GM18868 (cell line): ENCODE measurements around the gene XXYLT1.

ENCODE experiments used
- ATAC-seq: cut with Tn5 transposase; IDR thresholded peaks from one replicate; pipeline ENCODE4 v1.9.1; 2021; ENCODE audit warnings: mild to moderate bottlenecking, moderate library complexity; ENCODE audit not compliant: unreplicated experiment

Gene XXYLT1

DNA sequence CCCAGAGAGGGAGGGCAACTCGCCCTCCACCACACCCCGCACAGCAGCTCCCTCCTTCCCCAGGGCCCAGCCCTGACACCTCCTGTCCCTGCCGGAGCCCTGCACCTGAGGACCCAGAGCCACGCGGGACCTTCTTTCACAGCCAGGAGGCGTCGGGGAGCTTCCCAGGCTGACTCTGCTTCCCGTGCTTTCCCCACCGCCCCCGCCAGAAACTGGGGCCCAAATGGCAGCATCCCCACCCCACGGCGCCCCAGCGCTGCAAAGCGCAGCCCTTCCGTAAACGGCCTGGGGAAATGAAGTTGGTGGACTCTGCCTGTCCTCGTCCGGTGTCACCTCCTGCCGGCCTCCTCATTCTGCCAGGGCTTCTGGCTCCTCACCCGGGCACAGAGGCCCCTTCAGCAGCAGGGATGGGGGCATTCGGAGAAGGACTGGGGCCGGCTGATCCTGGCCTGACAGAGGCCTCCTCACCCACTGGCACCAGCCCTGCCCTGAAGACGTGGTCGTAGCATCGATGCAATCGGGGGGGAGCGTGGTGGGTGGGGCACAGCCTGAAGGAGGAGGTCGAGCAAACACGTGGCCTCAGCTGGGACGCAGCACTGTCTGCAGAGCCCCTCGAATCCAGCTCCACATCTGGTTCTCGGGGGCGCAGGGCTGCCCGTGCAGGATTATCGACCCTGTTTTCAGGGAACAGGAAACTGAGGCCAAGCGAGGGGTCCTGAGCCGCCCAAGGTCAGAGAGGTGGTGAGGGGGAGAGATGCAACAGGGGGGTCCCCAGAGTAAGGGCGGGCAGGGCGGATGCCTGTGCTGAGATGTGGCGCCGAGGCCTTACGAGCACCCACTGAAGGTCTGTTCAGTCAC lies 235.4 kb downstream of the XXYLT1 start:
- ATAC-seq: no peak

DNA sequence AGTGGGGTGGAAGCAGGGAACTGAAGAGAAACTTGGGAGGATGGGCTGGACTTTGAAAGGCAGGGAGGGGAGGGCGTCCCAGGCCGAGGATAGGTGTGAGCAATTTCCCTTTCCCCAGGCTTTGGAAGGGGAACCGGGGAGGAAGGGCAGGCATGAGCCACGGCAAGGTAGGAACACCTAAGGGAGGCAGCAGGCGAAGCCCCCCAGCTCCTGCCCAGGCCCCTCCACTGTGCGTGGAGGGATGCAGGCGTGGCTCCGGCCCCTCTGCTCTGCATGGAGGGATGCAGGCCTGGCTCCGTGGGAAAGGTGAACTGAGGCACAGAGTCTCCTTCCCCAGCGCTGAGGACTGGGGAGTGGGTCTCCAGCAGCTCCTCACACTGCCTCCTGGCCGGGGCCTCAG lies 236.4 kb downstream of the XXYLT1 start:
- no peak for ATAC-seq

DNA sequence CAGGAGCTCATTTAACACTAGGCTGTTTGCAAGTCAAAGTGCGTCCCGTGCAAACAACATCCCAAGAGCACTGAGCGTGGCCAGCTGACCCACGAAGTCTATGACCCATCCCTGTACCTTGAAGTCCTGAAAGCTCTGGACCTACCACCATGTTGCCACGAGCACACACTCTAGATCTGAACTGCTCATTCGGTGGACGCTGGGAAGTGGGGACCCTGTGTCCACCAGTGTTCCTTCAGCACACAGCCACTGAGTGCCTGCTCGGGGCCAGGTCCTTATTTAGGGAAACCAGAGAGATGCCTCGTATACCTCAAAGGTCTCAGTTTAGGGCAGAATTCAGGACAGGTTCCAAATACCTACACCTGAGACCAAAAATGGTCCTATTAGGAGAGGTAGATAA lies 236.9 kb downstream of the XXYLT1 start:
- ATAC-seq: no peak

DNA sequence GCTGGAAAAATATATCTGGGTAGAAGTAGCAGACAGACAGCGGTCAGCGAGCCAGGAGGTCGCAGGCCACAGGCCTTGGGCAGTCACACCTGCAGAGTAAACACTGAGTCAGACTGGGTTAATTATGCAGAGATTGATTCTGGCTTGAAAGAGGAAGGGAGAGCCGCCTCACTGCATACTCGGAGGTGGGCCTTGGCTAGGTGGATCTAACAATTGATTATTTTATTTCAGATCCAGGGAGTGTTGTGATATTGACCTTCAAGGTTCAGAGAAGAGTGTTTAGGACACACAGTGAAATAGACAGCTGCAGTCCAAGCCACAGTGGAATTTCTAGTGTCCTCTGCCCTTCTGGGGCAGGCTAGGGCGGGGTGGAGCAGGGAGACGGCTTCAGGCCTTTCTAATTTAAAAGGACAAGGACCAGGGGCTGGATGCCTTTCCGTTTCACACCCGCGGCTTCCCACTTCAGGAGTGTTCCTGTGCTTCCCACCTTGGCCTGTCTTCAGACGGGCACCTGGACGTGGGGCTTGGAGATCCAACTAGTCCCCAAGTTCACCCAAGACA lies 237.3 kb downstream of the XXYLT1 start:
- ATAC-seq: no peak

DNA sequence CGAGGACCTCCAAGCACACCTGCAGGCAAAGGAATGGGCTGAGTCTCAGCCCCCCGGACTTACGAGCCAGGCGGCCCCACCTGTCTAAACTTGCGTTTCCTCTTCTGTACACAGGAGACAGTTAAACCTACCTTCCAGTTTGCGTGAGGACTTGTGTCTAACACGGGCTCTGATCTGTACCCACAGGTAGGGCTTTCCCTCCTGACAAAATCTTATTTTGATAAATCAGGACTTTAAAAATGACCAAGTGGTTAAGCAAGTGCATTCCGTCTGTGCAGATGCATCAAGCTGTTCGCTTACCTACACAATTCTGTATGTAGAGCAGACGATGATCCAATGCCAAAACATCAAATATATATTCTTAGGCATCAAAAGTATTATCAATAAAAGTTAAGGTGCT lies 238.0 kb downstream of the XXYLT1 start:
- ATAC-seq: no peak

DNA sequence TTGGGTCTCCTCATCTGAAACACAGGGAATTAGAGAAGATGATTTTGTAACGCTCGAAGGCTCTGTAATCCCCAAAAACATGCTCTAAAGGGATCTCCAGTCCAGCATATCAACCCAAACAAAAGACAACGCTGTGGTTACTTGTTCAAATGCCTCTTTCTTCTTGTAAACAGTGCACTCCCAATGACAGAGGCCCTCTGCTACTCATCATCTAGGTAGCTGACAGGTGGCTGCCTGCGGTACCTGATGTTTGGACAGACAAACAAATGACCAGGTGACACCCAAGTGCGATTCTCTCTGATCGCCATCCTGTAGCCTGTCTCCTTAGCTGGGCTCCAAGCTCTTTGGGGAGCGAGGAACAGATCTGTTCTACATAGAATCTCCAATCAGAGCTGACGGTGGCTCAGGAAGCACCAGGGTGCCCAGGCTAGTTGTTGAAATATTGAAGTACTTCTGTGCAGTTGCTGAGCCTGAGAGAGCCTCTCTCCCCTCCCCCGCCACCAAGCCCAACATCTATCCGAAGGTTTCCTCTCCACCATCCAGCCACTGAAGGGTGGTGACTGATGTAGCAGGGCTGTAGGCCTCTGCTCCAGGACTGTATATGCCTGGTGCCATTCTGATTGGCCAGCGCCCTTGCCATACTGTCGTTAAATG lies 238.7 kb downstream of the XXYLT1 start:
- no peak for ATAC-seq

DNA sequence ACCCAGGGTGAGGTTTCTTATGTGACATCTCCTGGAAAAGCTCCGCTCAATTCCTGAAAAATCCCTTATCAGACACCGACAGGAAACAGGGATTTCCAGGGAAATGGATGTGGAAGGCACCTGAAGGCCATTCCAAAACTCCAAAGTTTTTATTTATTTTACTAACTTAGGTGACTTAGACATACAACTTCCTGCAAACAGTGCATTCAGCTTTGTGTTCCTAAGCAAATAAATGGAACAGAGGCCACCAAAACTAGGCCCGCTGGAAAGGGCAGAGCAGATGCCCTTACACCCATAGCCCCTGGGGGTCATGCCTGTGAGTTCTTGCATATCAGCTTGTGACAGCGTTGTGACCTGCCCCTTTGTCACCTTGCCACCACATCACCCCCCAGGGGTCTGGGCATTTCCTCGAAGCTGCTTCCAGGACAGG lies 239.4 kb downstream of the XXYLT1 start:
- ATAC-seq: no peak

DNA sequence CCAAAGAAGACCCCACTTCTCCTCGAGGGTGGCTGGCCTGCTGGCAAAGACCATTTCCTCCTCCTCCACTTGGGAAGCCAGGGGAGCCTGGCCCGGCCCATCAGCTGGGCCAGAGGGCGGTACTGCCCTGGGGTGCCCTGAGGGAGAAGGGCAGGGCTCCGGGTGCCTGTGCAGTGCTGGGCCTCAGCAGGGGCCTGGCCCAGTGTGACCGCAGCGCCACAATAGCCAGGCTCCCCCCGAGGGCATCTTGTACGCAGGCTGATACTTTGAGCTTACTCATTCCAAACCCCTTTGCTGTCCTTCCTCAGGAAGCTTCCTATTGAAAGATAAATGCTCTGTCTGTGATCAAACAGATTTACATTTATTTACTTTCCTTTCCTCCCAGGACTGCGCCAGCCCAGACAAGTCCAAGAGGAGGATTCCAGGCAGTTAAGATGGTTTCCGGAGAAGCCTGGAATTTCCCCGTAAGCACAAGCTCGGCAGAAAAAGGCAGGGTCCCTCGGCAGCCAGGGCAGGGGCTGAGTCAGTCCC lies 240.1 kb downstream of the XXYLT1 start:
- no peak for ATAC-seq

DNA sequence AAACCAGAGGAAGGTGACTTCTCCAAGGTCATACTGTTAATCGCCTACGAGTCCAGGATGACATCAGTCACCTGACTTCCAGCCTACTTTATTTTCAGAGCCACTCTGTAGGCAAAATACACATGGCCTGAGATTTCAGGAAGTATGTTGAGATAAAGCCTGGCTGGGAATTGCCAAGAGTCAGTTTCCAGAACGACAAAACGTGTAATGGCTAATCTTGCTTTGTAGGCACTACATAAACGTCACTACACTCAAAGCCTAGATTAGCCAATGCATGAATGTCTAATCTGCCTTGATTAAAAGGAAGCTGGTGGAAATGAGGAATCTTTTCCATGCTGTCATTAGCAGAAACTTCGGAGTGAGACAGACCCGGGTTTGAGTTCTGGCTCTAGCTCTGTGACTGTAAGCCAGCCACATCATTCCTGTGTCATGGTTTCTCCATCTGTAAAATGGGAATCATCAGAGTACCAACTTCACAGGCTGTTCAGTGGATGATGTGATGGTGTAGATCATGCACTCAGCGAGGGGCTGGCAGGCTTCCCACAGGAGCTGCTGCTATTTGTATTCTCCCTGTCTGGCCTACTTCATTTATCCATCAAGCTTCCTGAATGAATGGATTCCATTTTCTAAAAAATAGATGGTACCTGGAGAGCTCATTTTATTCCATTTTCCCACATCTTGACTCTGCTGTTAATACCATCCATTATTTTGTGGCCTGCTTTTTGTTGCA lies 241.9 kb downstream of the XXYLT1 start:
- no peak for ATAC-seq

DNA sequence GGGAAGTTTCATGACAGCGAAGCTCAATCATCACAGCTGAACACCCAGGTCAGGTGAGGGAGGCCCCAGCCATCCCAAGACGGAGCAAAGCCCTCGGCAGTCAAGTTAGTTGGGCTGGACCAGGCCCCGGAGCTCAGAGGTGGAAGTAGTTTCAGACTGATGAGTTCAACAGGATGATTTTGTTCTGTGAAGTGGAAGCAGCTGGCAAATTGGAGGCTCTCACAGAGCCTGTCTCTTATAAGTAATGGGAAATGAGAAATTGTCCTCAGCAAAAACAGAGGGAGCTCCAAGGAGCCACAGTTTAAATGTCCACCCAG lies 245.1 kb downstream of the XXYLT1 start:
- ATAC-seq: no peak

DNA sequence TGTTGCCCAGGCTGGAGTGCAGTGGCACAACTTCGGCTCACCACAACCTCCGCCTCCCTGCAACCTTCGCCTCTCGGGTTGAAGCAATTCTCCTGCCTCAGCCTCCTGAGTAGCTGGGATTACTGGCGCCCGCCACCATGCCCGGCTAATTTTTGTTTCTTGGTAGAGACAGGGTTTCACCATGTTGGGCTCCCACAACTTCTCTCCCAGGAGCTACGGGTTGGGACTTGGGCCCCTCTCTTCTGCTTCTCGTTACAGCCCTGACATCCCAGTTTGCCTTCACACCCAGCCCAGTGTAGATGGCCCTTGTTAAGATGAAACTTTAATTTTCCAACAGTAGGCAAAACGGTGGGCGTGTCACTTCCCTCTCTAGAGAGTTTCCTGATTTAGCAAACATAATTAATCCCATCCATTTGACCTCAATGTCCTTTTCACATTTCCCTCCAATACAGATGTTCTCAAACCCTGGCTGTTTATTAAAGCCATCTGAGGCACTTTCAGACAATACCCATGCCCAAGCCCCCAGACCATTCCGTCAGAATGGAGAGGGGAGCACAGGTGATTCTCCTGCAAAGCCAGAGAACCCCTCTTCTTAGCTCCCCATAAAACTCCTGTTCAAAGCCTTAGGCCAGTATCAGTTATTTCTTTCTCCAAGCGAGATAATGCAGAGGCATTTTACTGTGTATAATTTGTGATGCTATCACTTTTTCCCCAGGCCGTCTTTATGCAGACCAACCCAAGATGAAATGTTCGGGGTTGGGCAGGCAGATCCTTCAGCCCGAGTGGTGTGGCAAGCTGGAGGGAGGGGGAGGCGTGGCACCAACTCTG lies 245.7 kb downstream of the XXYLT1 start:
- no peak for ATAC-seq

DNA sequence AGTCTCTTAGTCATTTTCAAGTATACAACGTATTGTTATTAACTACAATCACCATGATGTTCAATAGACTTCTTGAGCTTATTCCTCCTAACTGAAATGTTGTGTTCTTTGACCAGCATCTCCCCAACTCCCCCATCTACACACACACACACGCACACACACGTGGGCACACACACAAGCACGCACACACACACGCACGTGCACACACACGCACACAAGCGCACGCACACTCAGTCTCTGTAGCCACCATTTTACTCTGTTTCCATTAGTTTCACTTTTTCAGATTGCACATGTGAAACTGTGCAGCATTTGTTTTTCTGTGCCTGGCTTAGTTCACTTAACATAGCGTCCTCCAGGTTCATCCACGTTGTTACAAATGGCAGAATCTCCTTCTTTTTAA lies 247.0 kb downstream of the XXYLT1 start:
- ATAC-seq: no peak

DNA sequence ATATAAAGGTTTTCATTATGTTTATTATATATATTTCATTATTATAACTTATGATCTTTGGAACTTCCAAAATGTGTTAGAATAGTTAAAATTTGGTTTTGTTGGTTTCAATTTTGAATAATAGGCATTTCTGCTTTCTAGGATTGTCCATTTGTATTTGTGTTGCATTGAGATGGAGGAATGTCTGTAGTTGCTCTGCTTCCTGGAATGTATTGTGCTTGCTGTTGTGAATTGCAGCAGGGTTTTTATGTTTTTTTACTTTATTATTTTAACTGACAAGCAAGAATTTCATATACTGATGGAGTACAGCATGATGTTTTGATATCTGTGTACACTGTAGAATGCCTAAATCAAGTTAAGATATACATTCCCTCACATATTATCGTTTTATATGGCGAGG lies 247.4 kb downstream of the XXYLT1 start:
- no peak for ATAC-seq

DNA sequence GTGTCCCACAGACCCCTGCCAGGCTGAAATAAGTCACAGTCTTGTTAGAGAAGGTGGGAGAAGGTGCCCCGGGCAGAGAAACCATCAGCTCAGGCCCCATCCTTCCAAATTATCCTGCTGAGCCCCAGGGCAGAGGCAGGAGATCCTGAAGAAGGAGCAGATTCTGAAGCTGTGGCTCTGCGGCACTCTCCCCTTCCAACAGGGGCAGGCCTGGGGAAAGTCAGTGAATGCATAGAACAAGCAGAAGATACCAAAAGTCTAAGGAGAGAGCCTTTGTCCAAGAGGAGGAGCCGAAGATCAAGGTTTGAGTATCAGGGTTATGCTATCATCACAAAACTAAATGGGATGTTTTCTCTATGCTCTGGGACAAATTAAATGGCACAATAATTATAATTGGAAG lies 249.3 kb downstream of the XXYLT1 start:
- no peak for ATAC-seq

DNA sequence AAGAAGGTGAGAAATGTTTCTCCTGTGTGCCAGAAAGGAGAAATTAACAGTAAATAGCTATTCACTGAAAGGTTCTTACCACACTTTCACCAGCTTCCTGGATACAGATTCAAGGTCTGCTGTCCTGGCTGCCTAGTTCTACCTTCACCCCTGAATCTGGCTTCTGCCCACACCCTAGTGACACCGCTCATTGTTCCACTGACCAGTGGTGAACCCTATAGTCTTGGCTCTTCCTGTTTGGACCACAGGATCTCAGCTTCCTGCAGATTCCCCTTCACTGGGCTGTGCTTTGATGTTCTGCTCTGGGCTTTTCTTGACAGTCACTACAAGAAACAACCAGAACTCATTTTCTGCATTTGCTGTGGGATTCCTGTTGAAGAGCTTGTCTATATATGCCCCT lies 250.0 kb downstream of the XXYLT1 start:
- no peak for ATAC-seq

DNA sequence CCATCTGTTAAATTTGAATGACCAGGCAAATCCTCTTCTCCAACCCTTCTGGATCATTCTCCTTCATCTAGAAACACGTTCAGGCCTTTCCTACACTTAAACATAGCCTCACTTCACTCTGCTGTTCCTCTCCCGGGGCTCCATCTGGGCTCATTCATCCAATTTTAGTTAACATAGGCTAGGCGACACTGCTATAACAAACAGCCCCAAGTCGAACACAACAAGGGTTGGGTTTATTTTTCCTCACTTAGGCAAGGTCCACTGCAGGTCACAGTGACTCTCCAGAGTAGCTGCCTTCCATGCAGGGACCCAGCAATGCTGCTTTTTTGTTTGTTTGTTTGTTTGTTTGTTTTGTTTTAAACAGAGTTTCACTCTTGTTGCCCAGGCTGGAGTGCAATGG lies 250.8 kb downstream of the XXYLT1 start:
- ATAC-seq: no peak

DNA sequence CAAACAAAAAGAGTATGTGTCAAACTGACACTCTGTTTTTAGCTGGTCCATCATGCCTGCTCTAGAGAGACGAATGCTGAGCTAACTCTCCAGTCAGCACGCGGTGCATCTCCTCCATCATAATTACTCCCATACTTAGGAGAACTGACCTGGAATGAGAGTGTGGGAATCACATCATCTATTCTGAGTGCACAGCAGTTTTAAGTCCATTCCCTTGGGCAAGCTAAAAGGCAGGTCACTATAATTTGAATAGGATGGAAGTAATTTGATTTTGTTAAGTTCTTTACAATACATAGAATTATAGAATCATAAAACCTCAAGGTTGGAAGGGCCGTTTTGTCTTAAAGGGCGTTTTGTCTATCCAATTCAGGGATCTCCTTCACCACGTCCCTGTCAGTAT lies 251.6 kb downstream of the XXYLT1 start:
- no peak for ATAC-seq
